GM19468 (cell line): ENCODE measurements around the gene DAGLB.
"Not testable (repeated sequence)": the region's sequence is repeated elsewhere in the genome, so short reads cannot be mapped to it uniquely, and the experiment has no call there.

Source experiments
- ATAC-seq: cut with Tn5 transposase; IDR thresholded peaks from one replicate; pipeline ENCODE4 v1.9.1; 2021; ENCODE audit warnings: mild to moderate bottlenecking, moderate library complexity, moderate number of reproducible peaks; ENCODE audit not compliant: unreplicated experiment; ENCODE audit errors: extremely low read depth

Gene DAGLB

GRCh38 chr7:6447581-6448199, at the start of gene DAGLB:
DAGLB (minus strand) TSS chr7:6447954; CDS start chr7:6447842, 112 bp downstream.
- peak; percentile 79 for ATAC-seq

DNA sequence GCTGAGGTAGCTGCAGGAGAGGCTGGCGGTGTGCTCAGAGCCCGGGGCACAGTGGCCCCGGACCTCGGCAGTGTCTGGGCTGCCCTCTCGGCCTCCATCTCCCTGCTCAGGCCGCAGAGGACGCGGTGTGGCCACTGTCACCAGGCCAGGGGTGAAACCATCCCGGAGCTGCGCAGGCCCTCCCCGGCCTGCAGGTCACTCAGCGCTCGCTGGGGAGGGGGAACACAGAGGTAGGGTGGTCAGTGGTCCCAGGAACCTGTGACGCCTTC, 49.8 kb upstream of the DAGLB start:
- ATAC-seq: no peak

GRCh38 chr7:6496842-6497636, 49.3 kb upstream of the DAGLB start:
- no peak for ATAC-seq

GRCh38 chr7:6495597-6496262, 48.0 kb upstream of the DAGLB start:
- ATAC-seq: no peak

DNA sequence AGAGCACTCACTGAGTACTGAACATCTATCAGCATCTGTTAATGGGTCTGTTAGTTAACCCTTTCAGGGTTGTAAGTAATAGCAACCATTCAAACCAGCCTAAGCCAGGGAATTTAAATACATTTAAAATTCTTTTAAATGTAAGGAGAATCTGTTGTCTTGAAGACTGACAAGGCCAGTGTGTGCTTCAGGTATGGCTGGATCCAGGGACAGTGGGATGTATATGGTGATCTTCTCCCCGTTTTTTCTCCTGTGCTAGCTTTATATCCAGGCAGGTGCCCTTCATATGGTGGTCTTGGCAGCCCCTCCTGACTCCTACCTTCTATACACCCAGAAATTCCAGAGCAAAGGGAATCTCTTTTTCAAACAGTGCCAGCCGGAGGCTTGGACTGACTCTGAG, 46.6 kb upstream of the DAGLB start:
- ATAC-seq: no peak

GRCh38 chr7:6491194-6491593, 43.4 kb upstream of the DAGLB start:
- ATAC-seq: no peak

DNA sequence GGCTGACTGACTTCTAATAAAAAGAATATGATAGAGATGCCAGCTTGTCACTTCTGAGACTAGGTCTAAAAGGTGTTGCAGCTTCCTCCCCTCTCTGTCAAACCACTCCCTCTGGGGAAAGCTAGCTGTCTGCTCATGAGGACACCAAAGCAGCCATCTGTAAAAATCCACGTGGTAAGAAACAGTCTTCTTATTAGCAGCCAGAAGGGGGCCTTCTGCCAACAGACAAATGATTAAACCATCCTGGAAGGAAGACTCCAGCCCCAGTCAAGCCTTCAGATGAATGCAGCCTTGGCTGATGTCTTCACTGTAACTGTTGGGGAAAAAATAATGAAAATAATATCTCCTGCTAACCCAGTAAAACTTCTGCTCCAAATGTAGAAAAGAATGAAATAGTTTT, 41.9 kb upstream of the DAGLB start:
- ATAC-seq: no peak

- no peak for ATAC-seq
Measured at GRCh38 chr7:6487184-6487545, 39.4 kb upstream of the DAGLB start.

GRCh38 chr7:6486438-6487183, 38.9 kb upstream of the DAGLB start:
- ATAC-seq: no peak

- no peak for ATAC-seq
Measured at GRCh38 chr7:6482743-6483119, 35.0 kb upstream of the DAGLB start.

- ATAC-seq: no peak
Measured at GRCh38 chr7:6482307-6482706, 34.6 kb upstream of the DAGLB start.

DNA sequence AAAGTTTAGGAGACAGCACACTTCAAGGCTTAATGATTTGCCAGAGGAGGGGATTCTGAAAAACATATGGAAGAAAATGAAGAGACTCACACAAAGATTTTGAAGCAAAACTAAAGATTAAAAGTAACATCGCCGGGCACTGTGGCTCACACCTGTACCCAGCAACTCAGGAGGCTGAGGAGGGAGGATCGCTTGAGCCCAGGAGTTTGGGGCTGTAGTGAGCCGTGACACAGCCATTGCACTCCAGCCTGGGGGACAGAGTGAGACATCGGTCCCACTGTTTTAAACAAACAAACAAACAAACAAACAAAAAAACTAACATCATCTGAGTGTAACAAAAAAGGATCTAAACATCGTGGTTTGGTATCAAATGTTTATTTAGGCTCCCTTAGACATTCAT, 33.7 kb upstream of the DAGLB start:
- no peak for ATAC-seq

DNA sequence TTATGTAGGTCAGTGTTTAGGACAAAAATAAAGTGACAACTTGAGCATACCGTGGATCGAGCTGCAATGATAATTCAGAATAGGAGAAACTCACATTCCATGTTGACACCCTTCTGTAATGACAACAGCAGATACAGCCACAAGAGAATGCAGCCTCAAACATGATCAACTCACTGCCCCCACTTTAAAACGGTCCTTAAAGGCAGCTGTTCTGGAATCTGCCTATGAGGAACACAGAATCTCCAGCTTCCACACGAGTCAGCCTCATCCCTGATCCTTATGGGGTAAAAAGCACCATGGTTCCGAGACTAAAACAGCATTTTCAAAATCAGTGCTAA, 32.5 kb upstream of the DAGLB start:
- ATAC-seq: no peak

DNA sequence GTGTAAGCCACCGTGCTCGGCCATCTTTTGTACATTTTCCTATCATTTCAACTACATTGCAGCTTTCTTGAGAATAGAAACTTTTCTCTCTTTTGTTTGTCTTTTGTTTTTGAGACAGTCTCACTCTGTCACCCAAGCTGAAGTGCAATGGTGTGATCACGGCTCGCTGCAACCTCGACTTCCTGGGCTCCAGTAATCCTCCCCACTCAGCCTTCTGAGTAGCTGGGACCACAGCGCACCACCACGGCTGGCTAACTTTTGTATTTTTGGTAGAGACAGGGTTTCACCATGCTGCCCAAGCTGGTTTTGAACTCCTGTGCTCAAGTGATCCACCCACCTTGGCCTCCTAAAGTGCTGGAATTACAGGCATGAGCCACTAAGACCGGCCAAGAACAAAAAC, 31.3 kb upstream of the DAGLB start:
- no peak for ATAC-seq

- no peak for ATAC-seq
Measured at GRCh38 chr7:6478186-6478585, 30.4 kb upstream of the DAGLB start.

- no peak for ATAC-seq
Measured at GRCh38 chr7:6477318-6477660, 29.5 kb upstream of the DAGLB start.

GRCh38 chr7:6476596-6477317, 29.0 kb upstream of the DAGLB start:
- ATAC-seq: no peak

GRCh38 chr7:6475433-6476186, 27.9 kb upstream of the DAGLB start:
- ATAC-seq: no peak

DNA sequence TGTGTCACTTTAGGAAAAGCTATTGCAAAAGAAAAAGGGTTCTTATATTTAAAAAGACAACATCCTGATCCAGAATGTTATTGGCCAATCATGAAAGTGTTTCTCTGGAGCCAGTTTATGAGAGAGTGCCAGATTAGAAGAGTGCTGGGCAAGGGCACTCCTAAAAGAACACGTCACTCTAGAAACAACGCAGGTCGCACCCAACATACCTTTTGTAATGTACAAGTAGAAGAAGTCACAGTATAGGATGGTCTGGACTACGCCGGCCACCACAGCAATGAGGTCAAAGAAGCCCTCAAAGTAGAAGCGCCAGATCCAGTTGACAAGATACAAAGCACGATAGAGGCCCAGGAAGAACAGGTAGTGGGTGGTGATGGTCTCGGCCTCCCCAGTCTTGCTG, 18.1 kb upstream of the DAGLB start:
- ATAC-seq: no peak

DNA sequence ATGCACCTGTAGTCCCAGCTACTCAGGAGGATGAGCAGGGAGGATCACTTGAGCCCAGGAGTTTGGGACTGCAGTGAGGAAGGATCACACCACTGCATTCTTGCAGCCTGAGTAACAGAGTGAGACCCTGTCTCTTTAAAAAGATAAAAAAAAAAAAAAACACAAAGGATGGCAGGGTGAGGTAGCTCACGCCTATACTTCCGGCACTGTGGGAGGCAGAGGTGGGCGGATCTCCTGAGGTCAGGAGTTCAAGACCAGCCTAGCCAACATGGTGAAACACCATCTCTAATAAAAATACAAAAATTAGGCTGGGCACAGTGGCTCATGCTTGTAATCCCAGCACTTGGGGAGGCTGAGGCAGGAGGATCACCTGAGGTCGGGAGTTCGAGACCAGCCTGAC, 15.9 kb upstream of the DAGLB start:
- ATAC-seq: not testable (repeated sequence)
